ENCODE results near the gene CBY1.

CBY1 gene

GRCh38 chr22:38674888-38675287 is 18.4 kb downstream of the CBY1 start:
- Histone ChIP-seq H3K4me1 (no peaks in the 10 kb centered on the region), H3K4me3 (no peak overlapping the region), H3K36me3 (peaks cover 22 to 48% (median 31%) of the 10 kb centered on the region in 11 experiments), H3K27me3 (no peaks in the 10 kb centered on the region), H3K27ac (no peak overlapping the region), H4K20me1 (no peaks in the 10 kb centered on the region), H3K9me3 (replicated peaks in 1 of 11) (no peaks in the 10 kb centered on the region), H3K9ac (no peak overlapping the region), H3K4me2 (no peak overlapping the region)
- no peak for TF ChIP-seq Cebpa-rat (IDR thresholded peaks at IDR 0.05)

GRCh38 chr22:38675833-38676232 is 19.4 kb downstream of the CBY1 start:
- peaks cover 19 to 38% (median 28%) of the 10 kb centered on the region in 11 experiments for H3K36me3 ChIP-seq
- no peaks in the 10 kb centered on the region; a peak in 1 of 20 replicates for H3K4me1 ChIP-seq
- H3K4me2 ChIP-seq = no peak overlapping the region
- H3K27me3 ChIP-seq = no peaks in the 10 kb centered on the region
- H4K20me1 ChIP-seq = no peaks in the 10 kb centered on the region
- TF ChIP-seq Cebpa-rat (IDR thresholded peaks at IDR 0.05) = no peak
- no peaks in the 10 kb centered on the region for H3K9me3 ChIP-seq (replicated peaks in 1 of 11)
- no peak overlapping the region for H3K27ac ChIP-seq
- H3K4me3 ChIP-seq = no peak overlapping the region
- H3K9ac ChIP-seq = no peak overlapping the region

- H3K9me3 ChIP-seq (replicated peaks in 1 of 11) = peaks cover 0 to 4% (median 0%) of the 10 kb centered on the region in 11 experiments; a peak in 3 of 22 replicates
- peak within 1 kb of the TSS; percentile 85 to 99 (median 98) for H3K4me2 ChIP-seq
- no peaks in the 10 kb centered on the region for H3K27me3 ChIP-seq
- H3K36me3 ChIP-seq = peaks cover 37 to 42% (median 38%) of the 10 kb centered on the region in 11 experiments
- peak within 1 kb of the TSS; percentile 27 to 92 (median 84) for H3K27ac ChIP-seq
- peaks cover 0 to 33% (median 7%) of the 10 kb centered on the region in 11 experiments; a peak in 12 of 22 replicates for H4K20me1 ChIP-seq
- TF ChIP-seq Cebpa-rat (IDR thresholded peaks at IDR 0.05) = no peak
- peak within 1 kb of the TSS; percentile 81 to 96 (median 90) for H3K9ac ChIP-seq
- H3K4me1 ChIP-seq = peaks cover 5 to 19% (median 13%) of the 10 kb centered on the region in 10 experiments; a peak in 17 of 20 replicates
- peak within 1 kb of the TSS; percentile 83 to 100 (median 90) for H3K4me3 ChIP-seq
Measured at GRCh38 chr22:38681582-38682335, 25.3 kb downstream of the CBY1 start, which contains the start of gene TOMM22. Gene TOMM22 (plus strand): TSS chr22:38681957. CDS start chr22:38681979, 22 bp downstream.

DNA sequence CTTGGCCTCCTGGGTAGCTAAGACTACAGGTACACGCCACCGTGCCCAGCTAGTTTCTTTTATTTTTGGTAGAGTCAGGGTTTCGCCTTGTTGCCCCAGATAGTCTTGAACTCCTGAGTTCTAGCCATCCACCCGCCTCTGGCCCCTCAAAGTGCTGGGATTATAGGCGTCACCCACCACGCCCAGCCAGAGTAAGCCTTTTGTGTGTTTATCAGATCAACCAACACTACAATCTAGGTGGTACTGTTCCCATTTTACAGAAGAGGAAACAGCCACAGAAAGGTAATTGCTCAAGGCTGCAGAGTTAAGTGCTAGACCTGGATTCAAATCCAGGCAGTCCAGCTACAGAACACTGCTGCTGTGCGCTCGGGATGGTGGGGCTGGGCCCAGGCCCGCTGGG is 28.5 kb downstream of the CBY1 start:
- H3K36me3 ChIP-seq = peaks cover 64 to 73% (median 69%) of the 10 kb centered on the region in 11 experiments
- peaks cover 0 to 53% (median 16%) of the 10 kb centered on the region in 11 experiments; a peak in 16 of 22 replicates for H4K20me1 ChIP-seq
- no peak overlapping the region for H3K27ac ChIP-seq
- peaks cover 0 to 4% (median 0%) of the 10 kb centered on the region in 11 experiments; a peak in 3 of 22 replicates for H3K9me3 ChIP-seq (replicated peaks in 1 of 11)
- no peaks in the 10 kb centered on the region for H3K27me3 ChIP-seq
- no peak overlapping the region for H3K4me3 ChIP-seq
- no peak for TF ChIP-seq Cebpa-rat (IDR thresholded peaks at IDR 0.05)
- no peak overlapping the region for H3K4me2 ChIP-seq
- no peak overlapping the region for H3K9ac ChIP-seq
- peaks cover 5 to 19% (median 13%) of the 10 kb centered on the region in 10 experiments; a peak in 17 of 20 replicates for H3K4me1 ChIP-seq

DNA sequence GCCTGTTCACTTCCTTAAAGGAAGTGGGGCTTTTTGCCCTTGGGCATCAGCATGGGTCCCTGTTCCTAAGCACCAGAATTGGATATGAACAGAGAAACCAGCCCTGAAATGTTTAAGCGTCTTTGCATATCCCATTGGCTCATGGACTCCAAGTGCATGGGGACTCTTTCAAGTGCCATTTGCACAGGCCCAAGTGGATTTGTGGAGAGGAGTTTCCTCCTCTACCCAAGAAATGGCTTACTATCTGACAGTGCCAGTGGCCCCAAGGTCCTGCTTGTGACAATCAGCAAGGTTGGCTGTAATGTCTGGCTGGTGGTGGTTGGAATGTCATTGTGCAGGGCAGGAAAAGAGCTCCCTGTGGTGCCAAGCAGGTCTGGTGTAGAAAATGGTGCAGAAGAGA is 29.3 kb downstream of the CBY1 start:
- Histone ChIP-seq H3K9ac (no peak overlapping the region), H4K20me1 (peaks cover 0 to 60% (median 21%) of the 10 kb centered on the region in 11 experiments; a peak in 18 of 22 replicates), H3K9me3 (replicated peaks in 1 of 11) (peaks cover 0 to 4% (median 0%) of the 10 kb centered on the region in 11 experiments; a peak in 3 of 22 replicates), H3K4me3 (no peak overlapping the region), H3K4me1 (peaks cover 5 to 19% (median 13%) of the 10 kb centered on the region in 10 experiments; a peak in 17 of 20 replicates), H3K36me3 (peaks cover 72 to 82% (median 77%) of the 10 kb centered on the region in 11 experiments), H3K27me3 (no peaks in the 10 kb centered on the region), H3K4me2 (no peak overlapping the region), H3K27ac (no peak overlapping the region)
- no peak for TF ChIP-seq Cebpa-rat (IDR thresholded peaks at IDR 0.05)

GRCh38 chr22:38689651-38690050 is 33.2 kb downstream of the CBY1 start:
- Histone ChIP-seq H3K9ac (no peak overlapping the region), H4K20me1 (peaks cover 16 to 78% (median 38%) of the 10 kb centered on the region in 11 experiments; a peak in 18 of 22 replicates), H3K4me2 (no peak overlapping the region), H3K9me3 (replicated peaks in 1 of 11) (no peaks in the 10 kb centered on the region), H3K4me3 (no peak overlapping the region), H3K27ac (no peak overlapping the region), H3K36me3 (peaks cover 61 to 100% (median 94%) of the 10 kb centered on the region in 11 experiments), H3K27me3 (no peaks in the 10 kb centered on the region), H3K4me1 (peaks cover 0 to 18% (median 0%) of the 10 kb centered on the region in 10 experiments; a peak in 6 of 20 replicates)
- TF ChIP-seq Cebpa-rat (IDR thresholded peaks at IDR 0.05) = no peak

DNA sequence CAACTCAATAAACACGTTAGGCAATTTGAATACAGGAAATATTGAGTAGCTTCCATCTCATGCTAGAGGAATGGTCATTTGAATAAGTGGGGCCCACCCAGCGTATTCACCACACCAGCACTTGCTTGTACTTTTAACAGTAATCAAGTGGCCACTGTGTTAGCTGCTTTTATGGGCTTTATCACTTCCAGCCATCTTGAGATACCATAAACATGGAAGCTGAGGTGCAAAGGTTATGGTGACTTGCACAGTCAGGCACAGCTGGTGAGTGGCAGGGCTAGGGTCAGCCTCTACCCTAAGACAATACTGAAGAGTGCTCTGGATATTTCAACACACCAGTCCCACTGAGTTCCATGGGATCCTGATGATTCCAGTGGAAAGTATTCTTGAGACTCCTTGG is 37.6 kb downstream of the CBY1 start:
- Histone ChIP-seq H3K27me3 (no peaks in the 10 kb centered on the region), H4K20me1 (peaks cover 16 to 89% (median 43%) of the 10 kb centered on the region in 11 experiments; a peak in 18 of 22 replicates), H3K27ac (no peak overlapping the region), H3K4me2 (peak overlapping the region in 2 of 11 experiments; percentile 30 to 31; a peak in 3 of 22 replicates), H3K9ac (no peak overlapping the region), H3K36me3 (peaks cover 28 to 82% (median 59%) of the 10 kb centered on the region in 11 experiments), H3K9me3 (replicated peaks in 1 of 11) (no peaks in the 10 kb centered on the region), H3K4me1 (peaks cover 26 to 62% (median 31%) of the 10 kb centered on the region in 10 experiments), H3K4me3 (no peak overlapping the region)
- TF ChIP-seq Cebpa-rat (IDR thresholded peaks at IDR 0.05) = no peak

- Histone ChIP-seq H3K9ac (no peak overlapping the region), H3K4me2 (peak overlapping the region in 4 of 11 experiments; percentile 10 to 99 (median 27); a peak in 5 of 22 replicates), H3K27ac (no peak overlapping the region), H3K9me3 (replicated peaks in 1 of 11) (no peaks in the 10 kb centered on the region), H4K20me1 (peaks cover 12 to 88% (median 39%) of the 10 kb centered on the region in 11 experiments; a peak in 17 of 22 replicates), H3K27me3 (no peaks in the 10 kb centered on the region), H3K4me3 (no peak overlapping the region), H3K4me1 (peaks cover 35 to 69% (median 40%) of the 10 kb centered on the region in 10 experiments), H3K36me3 (peaks cover 20 to 73% (median 50%) of the 10 kb centered on the region in 11 experiments; a peak in 21 of 22 replicates)
- no peak for TF ChIP-seq Cebpa-rat (IDR thresholded peaks at IDR 0.05)
Measured at GRCh38 chr22:38694940-38695339, 38.5 kb downstream of the CBY1 start.
